ENCODE measurements around the gene HOXA5. TPM values are rescaled to one million over a fixed set of nuclear protein-coding genes. Genes with fewer than 3 reads are reported as not detected.

Gene HOXA5
- total RNA-seq, 4 donors from 2014 or later: 10.7 to 61.0 (median 18.9) TPM

DNA sequence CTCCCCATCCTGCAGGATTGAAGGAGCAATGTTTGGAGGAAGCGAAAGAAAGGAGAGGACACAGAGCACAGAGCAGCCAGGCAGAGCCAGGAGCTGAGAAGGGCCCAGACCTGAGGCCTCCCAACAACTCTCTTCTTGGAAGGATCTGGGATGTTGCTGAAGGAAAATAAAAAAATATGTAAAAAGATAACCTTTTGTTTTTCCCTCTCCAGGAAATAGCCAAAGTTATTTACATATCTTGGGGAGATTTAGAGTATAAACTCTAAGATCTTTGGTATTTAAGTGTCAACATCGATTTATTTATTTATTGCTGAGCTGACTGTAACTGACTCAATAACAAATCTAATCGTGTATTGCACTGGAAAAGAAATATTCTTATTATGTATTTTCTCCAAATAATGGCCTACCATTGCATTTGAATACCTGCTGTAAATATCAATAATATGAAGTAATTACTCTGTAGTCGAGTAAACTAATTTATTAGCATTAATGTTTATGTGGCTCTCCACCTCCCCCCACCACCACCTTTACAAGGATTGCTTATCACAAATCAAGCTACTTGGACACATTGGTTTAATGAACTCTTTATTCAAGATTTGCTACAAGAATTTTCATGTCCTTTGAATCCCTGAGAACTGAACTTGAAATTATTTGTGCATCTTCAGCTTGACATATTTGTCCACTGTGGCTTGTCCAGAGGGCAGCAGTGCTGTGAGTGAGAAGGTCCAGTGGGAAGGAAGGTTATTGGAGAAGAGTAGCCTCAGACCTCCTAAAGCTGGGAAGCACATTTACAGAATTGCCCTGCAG is 43.4 kb upstream of the HOXA5 start:
- H3K9me3 ChIP-seq: no peaks in the 10 kb centered on the region
- peak overlapping the region; percentile 56 to 79 for H3K4me3 ChIP-seq
- no peaks in the 10 kb centered on the region for H3K27me3 ChIP-seq
- H3K27ac ChIP-seq: peak overlapping the region; percentile 94 to 96
- DNase-seq: peak in 1 of 2 donors; percentile 42
- H3K4me1 ChIP-seq: no peaks in the 10 kb centered on the region
- TF ChIP-seq, protein P1, sequence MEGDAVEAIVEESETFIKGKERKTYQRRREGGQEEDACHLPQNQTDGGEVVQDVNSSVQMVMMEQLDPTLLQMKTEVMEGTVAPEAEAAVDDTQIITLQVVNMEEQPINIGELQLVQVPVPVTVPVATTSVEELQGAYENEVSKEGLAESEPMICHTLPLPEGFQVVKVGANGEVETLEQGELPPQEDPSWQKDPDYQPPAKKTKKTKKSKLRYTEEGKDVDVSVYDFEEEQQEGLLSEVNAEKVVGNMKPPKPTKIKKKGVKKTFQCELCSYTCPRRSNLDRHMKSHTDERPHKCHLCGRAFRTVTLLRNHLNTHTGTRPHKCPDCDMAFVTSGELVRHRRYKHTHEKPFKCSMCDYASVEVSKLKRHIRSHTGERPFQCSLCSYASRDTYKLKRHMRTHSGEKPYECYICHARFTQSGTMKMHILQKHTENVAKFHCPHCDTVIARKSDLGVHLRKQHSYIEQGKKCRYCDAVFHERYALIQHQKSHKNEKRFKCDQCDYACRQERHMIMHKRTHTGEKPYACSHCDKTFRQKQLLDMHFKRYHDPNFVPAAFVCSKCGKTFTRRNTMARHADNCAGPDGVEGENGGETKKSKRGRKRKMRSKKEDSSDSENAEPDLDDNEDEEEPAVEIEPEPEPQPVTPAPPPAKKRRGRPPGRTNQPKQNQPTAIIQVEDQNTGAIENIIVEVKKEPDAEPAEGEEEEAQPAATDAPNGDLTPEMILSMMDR (IDR thresholded peaks at IDR 0.05): no peak
- TF ChIP-seq POLR2A (IDR thresholded peaks at IDR 0.05): no peak
- intact Hi-C loops (cut with DNase I; ENCODE audit: low total_unique reads): loop anchor here (5.0 kb wide), 1 partner anchor 475 kb away; the partner anchor contains the start of gene HIBADH
- no peaks in the 10 kb centered on the region for H3K36me3 ChIP-seq

DNA sequence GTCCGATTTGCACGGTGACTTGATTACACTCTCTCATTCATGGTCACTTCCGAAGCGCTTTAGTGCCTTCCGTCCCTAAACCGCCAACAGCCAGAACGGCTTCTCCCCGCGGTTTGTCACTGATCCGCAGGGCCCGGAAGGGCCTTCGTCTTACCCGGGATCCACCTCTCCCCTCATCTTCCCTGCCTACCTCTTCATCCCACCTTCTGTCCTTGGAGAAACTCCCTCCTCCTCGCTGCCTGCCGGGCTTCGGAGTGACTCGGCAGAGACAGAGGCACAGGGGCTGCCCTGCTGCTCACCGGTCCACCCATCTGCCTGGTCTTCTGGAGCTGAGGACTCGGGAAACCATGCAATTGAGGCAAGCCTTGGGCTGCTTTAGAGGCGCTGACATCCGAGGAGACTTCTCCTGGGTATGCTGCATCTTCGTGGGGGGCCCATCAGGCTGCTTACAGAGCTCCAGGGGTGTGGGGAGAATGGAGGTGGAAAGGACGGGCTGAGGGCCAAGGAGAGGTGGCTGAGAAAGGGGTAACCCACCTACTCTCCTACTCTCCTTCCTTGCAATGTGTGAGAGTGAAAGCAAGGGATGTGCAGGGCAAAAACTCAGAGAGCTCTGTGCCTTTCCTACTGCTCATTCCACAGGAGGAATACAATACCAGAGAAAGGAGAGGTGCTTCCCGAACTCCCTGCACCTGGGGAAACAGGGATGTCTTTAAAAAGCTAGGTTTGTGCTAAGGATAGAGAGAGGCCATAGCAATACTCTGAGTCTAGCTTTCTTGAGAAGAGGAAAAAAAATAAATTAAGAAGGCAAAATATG is 42.6 kb upstream of the HOXA5 start:
- Histone ChIP-seq H3K4me3 (peak overlapping the region; percentile 56 to 79), H3K27me3 (no peaks in the 10 kb centered on the region)
- peak in 1 of 2 donors; percentile 47 for DNase-seq

DNA sequence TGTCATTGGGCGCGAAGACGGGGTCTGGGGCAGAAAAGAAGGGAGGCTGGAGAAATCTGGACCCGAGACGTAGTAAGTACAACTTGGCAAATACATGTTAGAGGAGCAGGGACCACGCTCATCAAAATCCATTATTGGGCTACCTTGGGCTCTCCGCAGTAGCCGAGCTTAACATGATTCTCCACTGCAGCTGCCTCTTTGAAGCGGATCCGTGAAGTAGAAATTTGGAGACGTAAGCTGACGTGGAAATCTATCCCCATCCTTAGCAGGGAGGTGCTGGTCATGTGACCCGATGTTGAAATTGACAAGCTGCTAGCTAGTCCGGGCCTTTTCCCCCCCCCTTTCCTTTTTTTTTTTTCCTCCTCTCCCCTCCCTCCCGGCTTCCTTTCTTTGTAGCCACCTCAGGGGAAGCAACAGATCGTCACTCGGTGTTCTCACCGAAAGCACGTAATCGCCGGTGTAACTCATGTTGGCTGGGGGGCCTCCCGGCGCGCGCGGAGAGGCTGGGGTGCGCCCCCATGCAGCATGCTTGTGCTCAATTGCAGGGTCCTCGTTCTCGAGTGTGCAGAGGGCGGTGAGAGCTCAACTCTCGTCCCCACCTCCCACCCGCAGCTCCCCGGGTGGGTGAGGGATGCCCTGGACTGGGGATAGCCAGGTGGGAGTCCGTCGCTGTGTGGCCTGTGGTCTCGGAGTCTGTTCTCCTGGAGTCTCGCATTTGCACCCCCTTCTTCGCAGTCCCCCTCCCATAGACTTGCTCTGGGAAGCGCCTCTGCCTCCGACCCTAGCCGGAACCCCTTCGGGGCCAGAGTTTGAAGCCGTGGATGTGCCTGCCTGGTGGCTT is 41.8 kb upstream of the HOXA5 start, which contains the start of gene HOXA11:
Gene HOXA11 (minus strand): TSS at position 220 of the 841 bp plus-strand sequence. CDS start 88 bp downstream, at position 132.
- intact Hi-C loops (cut with DNase I; ENCODE audit: low total_unique reads): loop anchor here (5.0 kb wide), 1 partner anchor 477 kb away; the partner anchor contains the start of gene HIBADH
- DNase-seq: peak; percentile 82 to 97
- TF ChIP-seq, protein P1 (IDR thresholded peaks at IDR 0.05): no peak
- TF ChIP-seq POLR2A (IDR thresholded peaks at IDR 0.05): peak; percentile 83 to 84

More for the DNA sequence above, 42.6 kb upstream of the HOXA5 start:
- Histone ChIP-seq H3K27ac (peak overlapping the region; percentile 94 to 96), H3K4me1 (no peaks in the 10 kb centered on the region), H3K36me3 (no peaks in the 10 kb centered on the region), H3K9me3 (no peaks in the 10 kb centered on the region)
- intact Hi-C loops (cut with DNase I; ENCODE audit: low total_unique reads): loop anchor here (5.0 kb wide), 1 partner anchor 476 kb away; the partner anchor contains the start of gene HIBADH
- TF ChIP-seq POLR2A (IDR thresholded peaks at IDR 0.05): no peak
- TF ChIP-seq, protein P1 (IDR thresholded peaks at IDR 0.05): no peak

DNA sequence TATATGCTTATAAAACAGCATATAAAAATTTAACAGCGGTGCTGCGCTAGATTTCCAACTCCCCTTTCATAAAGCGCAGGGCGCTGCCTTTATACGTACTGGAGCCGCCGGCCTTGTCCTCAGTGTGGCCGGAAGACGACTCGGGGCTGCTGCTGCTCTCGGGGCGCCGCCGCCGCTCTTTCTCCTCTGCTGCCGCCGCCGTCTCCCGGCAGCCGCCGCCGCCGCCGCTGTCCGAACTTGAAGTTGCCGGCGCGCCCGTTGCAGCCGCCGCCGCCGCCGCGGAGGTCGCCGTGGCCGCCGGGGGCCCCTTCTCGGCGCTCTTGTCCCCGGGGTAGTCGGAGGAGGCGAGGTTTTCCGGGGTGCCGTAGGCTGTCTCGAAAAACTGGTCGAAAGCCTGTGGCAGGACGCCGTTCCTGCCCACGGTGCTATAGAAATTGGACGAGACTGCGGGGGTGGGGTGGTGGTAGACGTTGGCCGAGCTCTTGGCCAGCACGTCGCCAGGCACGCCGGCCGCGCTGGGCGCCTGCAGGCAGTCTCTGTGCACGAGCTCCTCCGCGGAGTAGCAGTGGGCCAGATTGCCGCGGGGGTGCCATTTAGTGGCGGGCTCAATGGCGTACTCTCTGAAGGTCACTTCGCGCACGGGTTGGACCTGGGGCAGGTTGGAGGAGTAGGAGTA is 41.0 kb upstream of the HOXA5 start:
- H3K9me3 ChIP-seq: no peaks in the 10 kb centered on the region
- no peaks in the 10 kb centered on the region for H3K27me3 ChIP-seq
- no peaks in the 10 kb centered on the region for H3K36me3 ChIP-seq
- H3K4me3 ChIP-seq: peak overlapping the region; percentile 56 to 79
- peak in 1 of 2 donors; percentile 9 for TF ChIP-seq POLR2A (IDR thresholded peaks at IDR 0.05)
- TF ChIP-seq, protein P1 (IDR thresholded peaks at IDR 0.05): no peak
- H3K4me1 ChIP-seq: no peaks in the 10 kb centered on the region
- intact Hi-C loops (cut with DNase I; ENCODE audit: low total_unique reads): loop anchor here (5.0 kb wide), 2 partner anchors 478 to 1327 kb away; partner anchors contain the start of gene HIBADH
- peak; percentile 38 to 51 for DNase-seq
- peak overlapping the region; percentile 94 to 96 for H3K27ac ChIP-seq

More for the DNA sequence above, 41.8 kb upstream of the HOXA5 start, which contains the start of gene HOXA11:
- H3K27ac ChIP-seq: peak within 1 kb of the TSS; percentile 94 to 96
- no peaks in the 10 kb centered on the region for H3K4me1 ChIP-seq
- H3K27me3 ChIP-seq: no peaks in the 10 kb centered on the region
- no peaks in the 10 kb centered on the region for H3K36me3 ChIP-seq
- peak within 1 kb of the TSS; percentile 56 to 79 for H3K4me3 ChIP-seq
- no peaks in the 10 kb centered on the region for H3K9me3 ChIP-seq
